ENCODE measurements around the gene DPYD.

- TF ChIP-seq, protein P1, sequence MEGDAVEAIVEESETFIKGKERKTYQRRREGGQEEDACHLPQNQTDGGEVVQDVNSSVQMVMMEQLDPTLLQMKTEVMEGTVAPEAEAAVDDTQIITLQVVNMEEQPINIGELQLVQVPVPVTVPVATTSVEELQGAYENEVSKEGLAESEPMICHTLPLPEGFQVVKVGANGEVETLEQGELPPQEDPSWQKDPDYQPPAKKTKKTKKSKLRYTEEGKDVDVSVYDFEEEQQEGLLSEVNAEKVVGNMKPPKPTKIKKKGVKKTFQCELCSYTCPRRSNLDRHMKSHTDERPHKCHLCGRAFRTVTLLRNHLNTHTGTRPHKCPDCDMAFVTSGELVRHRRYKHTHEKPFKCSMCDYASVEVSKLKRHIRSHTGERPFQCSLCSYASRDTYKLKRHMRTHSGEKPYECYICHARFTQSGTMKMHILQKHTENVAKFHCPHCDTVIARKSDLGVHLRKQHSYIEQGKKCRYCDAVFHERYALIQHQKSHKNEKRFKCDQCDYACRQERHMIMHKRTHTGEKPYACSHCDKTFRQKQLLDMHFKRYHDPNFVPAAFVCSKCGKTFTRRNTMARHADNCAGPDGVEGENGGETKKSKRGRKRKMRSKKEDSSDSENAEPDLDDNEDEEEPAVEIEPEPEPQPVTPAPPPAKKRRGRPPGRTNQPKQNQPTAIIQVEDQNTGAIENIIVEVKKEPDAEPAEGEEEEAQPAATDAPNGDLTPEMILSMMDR (conservative IDR thresholded peaks at IDR 0.05): no peak
- TF ChIP-seq ZFX (IDR thresholded peaks at IDR 0.05): no peak
Measured at GRCh38 chr1:97046765-97047420, 873.9 kb downstream of the DPYD start.

All from C4-2B (cell line).